ENCODE data around the gene AP3B1.

- TF ChIP-seq CTCF (IDR thresholded peaks at IDR 0.05) (no peak), POLR2A (IDR thresholded peaks at IDR 0.05) (no peak), POLR2AphosphoS5 (IDR thresholded peaks at IDR 0.05; ENCODE audit: insufficient read depth in 1 of 2, low read depth in 1 of 2) (no peak)
Measured at GRCh38 chr5:78279194-78279593, 15.3 kb downstream of the AP3B1 start.
